Colon (tissue), 2 donors: ENCODE results near the gene CLECL1.
"Not testable (repeated sequence)": the region's sequence is repeated elsewhere in the genome, so short reads cannot be mapped to it uniquely, and the experiment has no call there.

Experiments
- FAIRE-seq: peaks from 2 replicates; lab custom pipeline; 2012; peaks lifted over from hg19 to GRCh38; lab: Jason Lieb, UNC
- donor health status: control.
- donor health status: control.

CLECL1 gene

DNA sequence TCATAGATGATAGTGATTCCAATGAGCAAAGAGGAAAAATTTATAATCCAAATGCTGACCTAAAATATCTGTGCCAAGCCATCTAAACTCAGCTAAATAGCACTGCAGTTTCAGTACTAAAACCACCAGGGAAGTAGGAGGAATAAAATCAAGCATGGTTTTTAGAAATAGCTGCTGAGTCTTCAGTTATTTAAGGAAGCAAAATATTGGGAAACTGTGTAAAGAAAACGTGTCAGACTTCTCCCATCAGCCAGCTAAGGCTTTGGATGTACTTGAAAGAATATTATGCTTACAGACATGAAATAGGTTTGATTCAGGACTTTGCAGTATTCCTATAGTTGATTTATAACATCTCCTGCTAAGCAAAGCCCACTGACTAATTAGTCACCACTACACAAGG, 38.7 kb downstream of the CLECL1 start:
- FAIRE-seq = no peak

DNA sequence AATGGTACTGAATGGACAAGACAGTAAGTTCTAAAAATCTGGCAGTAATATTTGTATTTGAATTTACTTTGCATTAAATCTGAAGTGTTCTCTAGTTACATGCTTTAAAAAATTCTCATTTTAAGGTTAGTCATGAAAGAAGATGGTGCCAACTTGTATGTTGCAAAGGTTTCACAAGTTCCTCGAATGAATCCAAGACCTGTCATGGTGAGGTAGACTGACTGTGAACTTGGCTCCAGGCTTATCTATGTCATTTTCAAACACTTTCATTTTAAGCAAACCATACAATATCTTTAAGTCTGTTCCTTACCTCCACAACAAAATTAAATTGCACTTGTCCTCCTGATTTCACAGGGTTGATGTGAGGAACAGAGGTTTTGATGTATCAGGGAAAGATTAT, 40.0 kb downstream of the CLECL1 start:
- FAIRE-seq = no peak

DNA sequence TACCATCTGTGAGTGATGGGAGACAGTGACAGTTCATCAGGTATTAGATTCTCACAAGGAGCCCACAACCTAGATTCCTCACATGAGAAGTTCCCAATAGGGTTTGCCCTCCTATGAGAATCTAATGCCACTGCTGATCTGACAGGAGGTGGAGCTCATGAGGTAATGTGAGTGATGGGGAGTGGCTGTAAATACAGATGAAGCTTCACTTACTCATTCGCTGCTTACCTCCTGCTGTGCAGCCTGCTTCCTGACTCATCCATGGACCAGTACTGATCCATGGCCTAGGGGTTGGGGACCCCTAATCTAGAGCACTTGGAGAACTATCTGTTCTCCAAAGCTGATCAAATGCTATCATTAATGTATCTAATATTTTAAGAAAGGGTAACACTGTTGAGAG, 45.7 kb downstream of the CLECL1 start:
- FAIRE-seq = no peak

DNA sequence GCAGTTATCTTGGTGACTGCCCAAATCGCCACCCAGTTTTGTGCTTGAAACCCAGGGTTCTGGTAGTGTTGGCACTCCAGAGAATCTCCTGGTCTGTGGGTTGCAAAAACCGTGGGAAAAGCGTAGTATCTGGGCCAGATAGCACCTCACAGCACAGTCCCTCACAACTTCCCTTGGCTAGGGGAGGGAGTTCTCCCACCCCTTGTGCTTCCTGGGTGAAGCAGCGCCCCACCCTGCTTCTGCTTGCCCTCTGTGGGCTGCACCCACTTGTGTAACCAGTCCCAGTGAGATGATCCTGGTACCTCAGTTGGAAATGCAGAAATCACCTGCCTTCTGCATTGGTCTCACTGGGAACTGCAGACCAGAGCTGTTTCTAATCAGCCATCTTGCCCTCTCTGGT, 47.0 kb downstream of the CLECL1 start:
- no peak for FAIRE-seq

DNA sequence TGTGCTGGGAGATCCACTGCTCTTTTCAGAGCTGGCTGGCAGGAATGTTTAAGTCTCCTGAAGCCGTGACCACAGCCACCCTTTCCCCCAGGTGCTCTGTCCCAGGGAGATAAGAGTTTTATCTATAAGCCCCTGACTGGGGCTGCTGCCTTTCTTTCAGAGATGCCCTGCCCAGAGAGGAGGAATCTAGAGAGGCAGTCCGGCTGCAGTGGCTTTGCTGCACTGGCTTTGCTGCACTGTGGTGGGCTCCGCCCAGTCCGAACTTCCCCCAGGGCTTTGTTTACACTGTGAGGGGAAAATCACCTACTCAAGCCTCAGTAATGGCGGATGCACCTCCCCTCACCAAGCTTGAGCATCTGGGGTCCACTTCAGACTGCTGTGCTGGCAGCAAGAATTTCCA, 47.5 kb downstream of the CLECL1 start:
- FAIRE-seq = not testable (repeated sequence)

DNA sequence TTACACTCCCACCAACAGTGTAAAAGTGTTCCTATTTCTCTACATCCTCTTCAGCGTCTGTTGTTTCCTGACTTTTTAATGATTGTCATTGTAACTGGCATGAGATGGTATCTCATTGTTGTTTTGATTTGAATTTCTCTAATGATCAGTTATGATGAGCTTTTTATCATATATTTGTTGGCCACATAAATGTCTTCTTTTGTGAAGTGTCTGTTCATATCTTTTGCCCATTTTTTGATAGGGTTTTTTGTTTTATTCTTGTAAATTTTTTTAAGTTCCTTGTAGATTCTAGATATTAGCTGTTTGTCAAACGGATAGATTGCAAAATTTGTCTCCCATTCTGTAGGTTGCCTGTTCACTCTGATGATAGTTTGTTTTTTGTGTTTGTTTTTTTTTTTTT, 49.9 kb downstream of the CLECL1 start:
- FAIRE-seq = peak; percentile 64

DNA sequence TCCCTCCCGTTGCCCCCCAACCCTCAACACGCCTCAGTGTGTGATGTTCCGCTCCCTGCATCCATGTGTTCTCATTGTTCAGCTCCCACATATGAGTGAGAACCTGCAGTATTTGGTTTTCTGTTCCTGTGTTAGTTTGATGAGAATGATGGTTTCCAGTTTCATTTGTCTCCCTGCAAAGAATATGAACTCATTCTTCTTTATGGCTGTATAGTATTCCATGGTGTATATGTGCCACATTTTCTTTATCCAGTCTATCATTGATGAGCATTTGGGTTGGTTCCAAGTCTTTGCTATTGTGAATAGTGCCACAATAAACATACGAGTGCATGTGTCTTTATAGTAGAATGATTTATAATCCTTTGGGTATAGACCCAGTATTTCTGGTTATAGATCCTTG, 50.4 kb downstream of the CLECL1 start:
- FAIRE-seq = not testable (repeated sequence)

DNA sequence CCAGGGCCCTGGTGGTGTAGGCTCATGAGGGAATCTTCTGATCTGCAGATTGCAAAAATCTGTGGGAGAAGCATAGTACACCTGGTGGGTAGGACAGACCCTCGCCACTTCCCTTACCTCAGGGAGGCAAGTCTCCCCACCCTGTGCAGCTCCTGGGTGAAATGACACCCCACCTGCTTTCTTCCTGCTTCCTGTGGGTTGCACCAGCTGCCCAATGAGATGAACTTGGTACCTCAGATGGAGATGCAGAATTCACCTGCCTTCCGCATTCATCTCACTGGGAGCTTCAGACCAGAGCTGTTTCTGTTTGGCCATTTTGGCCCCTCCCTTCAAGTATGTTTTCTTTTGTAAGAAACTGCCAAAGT, 58.7 kb downstream of the CLECL1 start:
- no peak for FAIRE-seq

DNA sequence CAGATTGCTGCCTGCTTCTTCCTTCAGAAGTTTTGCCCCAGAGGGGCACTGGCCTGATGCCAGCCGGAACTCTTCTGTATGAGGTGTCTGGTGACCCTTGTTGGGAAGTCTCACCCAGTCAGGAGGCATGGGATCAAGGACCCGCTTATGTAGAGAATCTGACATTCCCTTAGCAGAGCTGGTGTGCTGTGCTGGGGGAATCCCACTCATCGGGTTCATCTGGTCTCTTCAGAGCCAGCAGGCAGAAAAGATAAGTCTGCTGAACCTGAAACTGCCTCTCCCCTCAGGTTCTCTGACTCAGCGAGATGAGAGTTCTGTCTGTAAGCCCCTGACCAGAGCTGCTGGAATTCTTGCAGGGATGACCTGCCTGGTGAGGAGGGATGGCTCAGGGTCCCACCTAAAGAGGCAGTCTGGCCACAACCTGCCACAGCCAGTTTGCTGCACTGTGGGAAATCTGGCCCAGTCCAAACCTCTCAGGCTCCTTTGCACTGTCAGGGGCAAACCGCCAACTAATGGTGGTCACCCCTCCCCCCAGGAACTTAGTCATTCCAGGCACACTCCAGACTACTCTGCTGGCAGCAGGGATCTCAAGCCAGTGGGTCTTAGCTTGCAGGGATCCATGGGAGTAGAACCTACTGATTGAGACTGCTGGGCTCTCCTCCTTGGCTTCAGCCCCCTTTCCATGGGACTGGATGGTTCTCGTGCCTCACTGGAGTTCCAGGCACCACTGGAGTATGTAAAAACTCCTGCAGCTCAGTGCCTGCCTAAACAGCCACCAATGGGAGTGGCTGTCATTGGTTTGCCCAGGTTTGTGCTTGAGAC, 59.3 kb downstream of the CLECL1 start:
- no peak for FAIRE-seq
